SU-DHL-6 (cell line): ENCODE results near the gene KCTD16.

Source experiments
- EZH2phosphoT487 ChIP-seq: fragments of 200-600 bp; sonication (generic), shearing (Covaris generic); conservative IDR thresholded peaks from 2 replicates; pipeline ENCODE4 v1.6.1; 2018; ENCODE audit warnings: mild to moderate bottlenecking, antibody characterized with exemption, low read length, moderate library complexity, mixed read lengths
- TF ChIP-seq, protein P1 (sequence below): fragments of 200-600 bp; sonication (generic); IDR thresholded peaks from one replicate; pipeline ENCODE4 v1.5.1; 2017; ENCODE audit warnings: antibody characterized with exemption, mild to moderate bottlenecking, low read length, moderate library complexity; ENCODE audit not compliant: insufficient read depth, poor library complexity, severe bottlenecking

- TF ChIP-seq, protein P1, sequence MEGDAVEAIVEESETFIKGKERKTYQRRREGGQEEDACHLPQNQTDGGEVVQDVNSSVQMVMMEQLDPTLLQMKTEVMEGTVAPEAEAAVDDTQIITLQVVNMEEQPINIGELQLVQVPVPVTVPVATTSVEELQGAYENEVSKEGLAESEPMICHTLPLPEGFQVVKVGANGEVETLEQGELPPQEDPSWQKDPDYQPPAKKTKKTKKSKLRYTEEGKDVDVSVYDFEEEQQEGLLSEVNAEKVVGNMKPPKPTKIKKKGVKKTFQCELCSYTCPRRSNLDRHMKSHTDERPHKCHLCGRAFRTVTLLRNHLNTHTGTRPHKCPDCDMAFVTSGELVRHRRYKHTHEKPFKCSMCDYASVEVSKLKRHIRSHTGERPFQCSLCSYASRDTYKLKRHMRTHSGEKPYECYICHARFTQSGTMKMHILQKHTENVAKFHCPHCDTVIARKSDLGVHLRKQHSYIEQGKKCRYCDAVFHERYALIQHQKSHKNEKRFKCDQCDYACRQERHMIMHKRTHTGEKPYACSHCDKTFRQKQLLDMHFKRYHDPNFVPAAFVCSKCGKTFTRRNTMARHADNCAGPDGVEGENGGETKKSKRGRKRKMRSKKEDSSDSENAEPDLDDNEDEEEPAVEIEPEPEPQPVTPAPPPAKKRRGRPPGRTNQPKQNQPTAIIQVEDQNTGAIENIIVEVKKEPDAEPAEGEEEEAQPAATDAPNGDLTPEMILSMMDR = no peak
- TF ChIP-seq EZH2phosphoT487 = no peak
Observed at GRCh38 chr5:144307736-144308135, 137.1 kb downstream of the KCTD16 start.
